ENCODE measurements around the gene NTRK1.
A peak's percentile ranks its signal among the peaks of the same experiment; 100 is the strongest.

The NTRK1 gene

GRCh38 chr1:156860628-156861423, at the start of gene NTRK1:
Gene NTRK1 (plus strand): TSS chr1:156860865. CDS start chr1:156860935, 70 bp downstream.
- TF ChIP-seq CTCF (IDR thresholded peaks at IDR 0.05), result no peak
- Mint-ChIP-seq H3K9me3 (no peaks in the 10 kb centered on the region), H3K4me3 (peak within 1 kb of the TSS; percentile 84), H3K4me1 (peaks cover 76% of the 10 kb centered on the region), H3K27me3 (ENCODE audit: low read depth, poor library complexity) (peaks cover 79% of the 10 kb centered on the region), H3K36me3 (ENCODE audit: low read depth) (no peaks in the 10 kb centered on the region), H3K27ac (no peak within 1 kb of the TSS)
- peak; percentile 71 for DNase-seq

GRCh38 chr1:156811168-156811567, 49.5 kb upstream of the NTRK1 start:
- Mint-ChIP-seq H3K4me1 (peaks cover 85% of the 10 kb centered on the region), H3K4me3 (peak overlapping the region; percentile 39), H3K27me3 (ENCODE audit: low read depth, poor library complexity) (peaks cover 24% of the 10 kb centered on the region), H3K27ac (peak overlapping the region; percentile 79), H3K36me3 (ENCODE audit: low read depth) (peaks cover 15% of the 10 kb centered on the region), H3K9me3 (no peaks in the 10 kb centered on the region)
- TF ChIP-seq CTCF (IDR thresholded peaks at IDR 0.05), result no peak
- DNase-seq, result no peak

- DNase-seq, result no peak
- peak overlapping the region; percentile 75 for H3K4me3 Mint-ChIP-seq
Observed at GRCh38 chr1:156812293-156812990, 48.2 kb upstream of the NTRK1 start.

GRCh38 chr1:156813298-156813697, 47.4 kb upstream of the NTRK1 start:
- peaks cover 36% of the 10 kb centered on the region for H3K27me3 Mint-ChIP-seq (ENCODE audit: low read depth, poor library complexity)
- H3K27ac Mint-ChIP-seq, result no peak overlapping the region
- peaks cover 5% of the 10 kb centered on the region for H3K36me3 Mint-ChIP-seq (ENCODE audit: low read depth)
- no peak for DNase-seq
- peak overlapping the region; percentile 75 for H3K4me3 Mint-ChIP-seq
- H3K4me1 Mint-ChIP-seq, result peaks cover 72% of the 10 kb centered on the region
- H3K9me3 Mint-ChIP-seq, result no peaks in the 10 kb centered on the region
- no peak for TF ChIP-seq CTCF (IDR thresholded peaks at IDR 0.05)

More at GRCh38 chr1:156812293-156812990, 48.2 kb upstream of the NTRK1 start:
- Mint-ChIP-seq H3K27me3 (ENCODE audit: low read depth, poor library complexity) (peaks cover 33% of the 10 kb centered on the region), H3K4me1 (peaks cover 80% of the 10 kb centered on the region), H3K27ac (peak overlapping the region; percentile 79), H3K9me3 (no peaks in the 10 kb centered on the region), H3K36me3 (ENCODE audit: low read depth) (peaks cover 9% of the 10 kb centered on the region)
- TF ChIP-seq CTCF (IDR thresholded peaks at IDR 0.05), result no peak

GRCh38 chr1:156813750-156814570, 46.7 kb upstream of the NTRK1 start:
- Mint-ChIP-seq H3K27ac (no peak overlapping the region), H3K27me3 (ENCODE audit: low read depth, poor library complexity) (peaks cover 42% of the 10 kb centered on the region), H3K36me3 (ENCODE audit: low read depth) (peaks cover 5% of the 10 kb centered on the region), H3K9me3 (no peaks in the 10 kb centered on the region), H3K4me3 (peak overlapping the region; percentile 75), H3K4me1 (peaks cover 66% of the 10 kb centered on the region)
- DNase-seq, result peak; percentile 65
- peak; percentile 40 for TF ChIP-seq CTCF (IDR thresholded peaks at IDR 0.05)
